ENCODE data around the gene COPZ1. TPM values are rescaled to one million over a fixed set of nuclear protein-coding genes. Genes with fewer than 3 reads are reported as not detected.

The COPZ1 gene
- total RNA-seq, 1 donor from 2014 or later = 219 TPM

- peak; percentile 36 for DNase-seq (ENCODE audit: low spot score)
- Histone ChIP-seq H3K4me2 (peak overlapping the region; percentile 10), H3K79me2 (ENCODE audit: low read depth) (peaks cover 82% of the 10 kb centered on the region), H3K4me3 (no peak overlapping the region), H4K20me1 (ENCODE audit: low read depth) (no peaks in the 10 kb centered on the region), H3K9ac (no peak overlapping the region), H3K27me3 (no peaks in the 10 kb centered on the region), H3K36me3 (no peaks in the 10 kb centered on the region), H3K27ac (peak overlapping the region; percentile 46), H3F3A (ENCODE audit: low read depth) (peaks cover 53% of the 10 kb centered on the region), H3K9me3 (ENCODE audit: low read depth) (no peaks in the 10 kb centered on the region), H2AFZ (replicated peaks) (no peak overlapping the region), H3K4me1 (peaks cover 55% of the 10 kb centered on the region)
- H3K27ac Mint-ChIP-seq = peak overlapping the region; percentile 39
- no peak overlapping the region for H3K4me3 Mint-ChIP-seq
- H3K4me1 Mint-ChIP-seq = peaks cover 62% of the 10 kb centered on the region
- H3K36me3 Mint-ChIP-seq = peaks cover 19% of the 10 kb centered on the region
- TF ChIP-seq EZH2phosphoT487 (IDR thresholded peaks at IDR 0.05) (no peak), EZH2 (IDR thresholded peaks at IDR 0.05) (no peak), CTCF (IDR thresholded peaks at IDR 0.05) (no peak)
- H3K27me3 Mint-ChIP-seq (ENCODE audit: insufficient read depth, low read depth) = no peaks in the 10 kb centered on the region
- no peaks in the 10 kb centered on the region for H3K9me3 Mint-ChIP-seq
These were observed 12.4 kb downstream of the COPZ1 start for GRCh38 chr12:54337280-54337842.

- Histone ChIP-seq H3K4me3 (no peak overlapping the region), H2AFZ (replicated peaks) (no peak overlapping the region), H3K36me3 (no peaks in the 10 kb centered on the region), H3F3A (ENCODE audit: low read depth) (peaks cover 58% of the 10 kb centered on the region), H3K79me2 (ENCODE audit: low read depth) (peaks cover 78% of the 10 kb centered on the region), H3K4me2 (peak overlapping the region; percentile 10), H3K4me1 (peaks cover 61% of the 10 kb centered on the region), H4K20me1 (ENCODE audit: low read depth) (no peaks in the 10 kb centered on the region), H3K9me3 (ENCODE audit: low read depth) (no peaks in the 10 kb centered on the region), H3K9ac (no peak overlapping the region), H3K27ac (peak overlapping the region; percentile 46), H3K27me3 (no peaks in the 10 kb centered on the region)
- Mint-ChIP-seq H3K36me3 (peaks cover 24% of the 10 kb centered on the region), H3K27ac (peak overlapping the region; percentile 39), H3K4me1 (peaks cover 66% of the 10 kb centered on the region), H3K27me3 (ENCODE audit: insufficient read depth, low read depth) (peaks cover 2% of the 10 kb centered on the region), H3K9me3 (no peaks in the 10 kb centered on the region), H3K4me3 (no peak overlapping the region)
- no peak for DNase-seq (ENCODE audit: low spot score)
- TF ChIP-seq EZH2 (IDR thresholded peaks at IDR 0.05) (no peak), CTCF (IDR thresholded peaks at IDR 0.05) (no peak), EZH2phosphoT487 (IDR thresholded peaks at IDR 0.05) (no peak)
These were observed 13.1 kb downstream of the COPZ1 start for GRCh38 chr12:54337854-54338650.

- peaks cover 2% of the 10 kb centered on the region for H3K27me3 Mint-ChIP-seq (ENCODE audit: insufficient read depth, low read depth)
- Histone ChIP-seq H3K79me2 (ENCODE audit: low read depth) (peaks cover 74% of the 10 kb centered on the region), H3K27me3 (no peaks in the 10 kb centered on the region), H3K4me3 (no peak overlapping the region), H3K4me2 (peak overlapping the region; percentile 32), H2AFZ (replicated peaks) (no peak overlapping the region), H3K9ac (no peak overlapping the region), H3K4me1 (peaks cover 61% of the 10 kb centered on the region), H3K9me3 (ENCODE audit: low read depth) (no peaks in the 10 kb centered on the region), H3F3A (ENCODE audit: low read depth) (peaks cover 58% of the 10 kb centered on the region), H3K27ac (no peak overlapping the region), H3K36me3 (no peaks in the 10 kb centered on the region), H4K20me1 (ENCODE audit: low read depth) (no peaks in the 10 kb centered on the region)
- TF ChIP-seq CTCF (IDR thresholded peaks at IDR 0.05) = no peak
- no peak for TF ChIP-seq EZH2phosphoT487 (IDR thresholded peaks at IDR 0.05)
- no peak for TF ChIP-seq EZH2 (IDR thresholded peaks at IDR 0.05)
- H3K36me3 Mint-ChIP-seq = peaks cover 29% of the 10 kb centered on the region
- no peak overlapping the region for H3K27ac Mint-ChIP-seq
- no peak overlapping the region for H3K4me3 Mint-ChIP-seq
- peaks cover 71% of the 10 kb centered on the region for H3K4me1 Mint-ChIP-seq
- H3K9me3 Mint-ChIP-seq = no peaks in the 10 kb centered on the region
- no peak for DNase-seq (ENCODE audit: low spot score)
These were observed 13.9 kb downstream of the COPZ1 start for GRCh38 chr12:54338698-54339296.
